Dedifferentiated amniotic fluid mesenchymal stem cell (primary cell): ENCODE measurements around the gene GRM5.
"Not testable (repeated sequence)": the region's sequence is repeated elsewhere in the genome, so short reads cannot be mapped to it uniquely, and the experiment has no call there.

Experiments used
- DNase-seq: peaks from one replicate; pipeline ENCODE4 v3.0.0-alpha.2; 2016; ENCODE audit errors: extremely low spot score

The GRM5 gene

GRCh38 chr11:88495836-88496235 is 569.9 kb downstream of the GRM5 start:
- DNase-seq = no peak

- no peak for DNase-seq
Observed at GRCh38 chr11:88494848-88495247, 570.9 kb downstream of the GRM5 start.

DNA sequence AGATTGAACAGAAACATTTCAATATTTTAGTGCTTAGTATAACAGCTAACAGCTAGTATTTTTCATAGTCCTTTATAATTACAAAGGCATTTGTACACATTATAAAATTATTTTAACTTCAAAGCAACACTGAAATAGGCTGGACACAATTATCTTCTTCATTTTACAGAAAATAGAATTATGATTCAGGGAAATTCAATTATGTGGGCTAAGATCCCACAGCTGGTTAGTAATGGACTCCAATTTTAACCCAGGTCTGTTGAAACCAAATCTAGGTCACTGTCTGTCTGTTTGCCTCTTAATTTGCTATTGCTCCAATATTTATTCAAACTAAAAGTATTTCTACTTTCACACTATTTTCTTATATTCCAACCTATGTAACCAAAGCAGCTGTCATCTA is 574.1 kb downstream of the GRM5 start:
- no peak for DNase-seq

DNA sequence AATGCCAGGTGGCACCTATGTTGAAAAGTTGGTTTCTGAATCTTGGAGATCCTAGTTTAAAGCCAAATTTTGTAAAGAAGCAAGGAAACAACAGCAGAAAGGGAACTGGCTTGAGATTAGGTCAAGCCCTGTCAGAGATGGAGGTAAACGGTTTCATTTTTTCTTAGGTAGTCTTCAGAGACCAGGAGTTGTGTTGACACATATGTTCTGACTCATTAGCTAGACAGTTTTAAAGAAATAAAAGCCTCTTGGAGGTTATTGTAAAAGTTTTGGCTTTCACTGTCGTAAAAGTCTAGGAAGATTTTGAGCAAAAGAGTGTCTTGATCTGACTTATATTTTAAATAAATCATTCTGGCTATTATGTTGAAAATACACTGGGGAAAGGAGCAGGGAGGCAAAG is 576.8 kb downstream of the GRM5 start:
- no peak for DNase-seq

- DNase-seq = no peak
Observed at GRCh38 chr11:88487646-88488045, 578.1 kb downstream of the GRM5 start.

DNA sequence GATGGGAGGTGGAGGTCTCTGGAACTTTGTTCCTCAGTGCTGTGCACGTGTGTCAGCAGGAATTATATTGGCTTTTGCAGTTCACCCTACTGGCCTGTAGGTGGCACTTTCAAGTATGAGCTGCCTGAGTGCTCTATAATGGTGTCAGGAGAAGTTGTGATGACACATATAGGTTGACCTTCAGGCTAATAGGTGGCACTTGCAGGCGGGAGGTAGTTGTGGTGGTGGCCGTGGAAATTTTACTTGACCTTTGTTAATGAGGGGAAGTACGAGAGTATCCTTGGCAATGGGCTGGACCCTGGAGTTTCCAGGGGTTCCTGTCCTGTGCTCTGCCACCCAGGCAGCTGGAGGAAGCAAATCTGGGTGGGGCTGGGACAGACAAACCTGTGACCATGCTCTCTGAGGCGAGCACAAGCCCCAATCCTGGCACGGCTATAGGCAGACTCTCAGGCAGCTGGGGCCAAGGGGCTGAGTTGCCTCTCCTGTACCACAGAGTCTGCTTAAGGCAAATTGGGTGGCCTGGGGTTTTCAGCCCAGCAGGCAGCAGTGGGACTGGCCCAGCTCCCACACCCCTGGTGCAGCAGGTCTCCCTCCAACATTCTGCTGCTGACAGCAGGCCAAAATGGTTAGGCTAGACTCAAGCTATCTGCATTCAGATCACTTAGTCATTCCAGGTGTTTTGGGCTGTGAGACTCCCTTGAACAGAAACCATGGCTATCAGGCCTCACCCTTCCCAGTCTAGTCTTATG is 580.7 kb downstream of the GRM5 start:
- no peak for DNase-seq

GRCh38 chr11:88482871-88483301 is 582.9 kb downstream of the GRM5 start:
- no peak for DNase-seq

DNA sequence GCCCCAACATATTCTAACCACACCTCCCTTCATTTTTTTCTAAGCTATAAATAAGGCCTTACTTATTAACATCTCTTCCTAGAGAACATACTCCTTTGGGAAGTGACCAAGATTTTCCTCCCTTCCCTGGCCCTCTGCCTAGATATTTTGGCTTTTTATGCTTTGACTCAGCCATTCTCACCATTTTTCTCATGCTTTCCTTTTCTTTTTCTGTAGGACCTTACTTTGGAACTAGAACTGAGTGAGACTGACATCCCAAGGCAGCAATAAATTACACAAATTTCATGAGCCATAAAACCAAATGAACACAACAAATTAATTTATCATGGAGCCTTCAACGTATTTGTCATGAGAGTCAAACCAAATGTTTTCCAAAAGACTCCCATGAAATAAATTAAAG is 585.6 kb downstream of the GRM5 start:
- peak; percentile 75 for DNase-seq

- no peak for DNase-seq
Observed at GRCh38 chr11:88478136-88478815, 587.5 kb downstream of the GRM5 start.

DNA sequence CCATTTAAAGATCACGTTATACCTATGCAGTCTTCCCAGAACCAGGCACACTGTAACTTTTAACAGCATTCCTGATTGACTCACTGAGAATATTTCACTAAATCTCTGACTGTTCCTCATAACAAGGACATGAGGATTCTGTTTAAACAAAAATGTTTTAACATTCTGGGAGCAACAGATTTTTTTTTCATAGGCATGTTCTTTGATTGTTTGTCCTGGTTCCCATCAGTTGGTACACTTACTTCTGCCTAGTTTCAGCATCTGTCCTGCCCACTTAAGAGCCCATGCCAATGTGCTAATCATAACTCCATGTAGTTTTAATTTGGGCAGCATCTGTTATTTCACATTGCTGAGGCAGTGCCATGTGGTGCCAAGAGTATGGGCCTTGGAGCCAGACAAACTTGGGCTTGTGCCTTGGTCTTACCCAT is 589.8 kb downstream of the GRM5 start:
- peak; percentile 30 for DNase-seq

DNA sequence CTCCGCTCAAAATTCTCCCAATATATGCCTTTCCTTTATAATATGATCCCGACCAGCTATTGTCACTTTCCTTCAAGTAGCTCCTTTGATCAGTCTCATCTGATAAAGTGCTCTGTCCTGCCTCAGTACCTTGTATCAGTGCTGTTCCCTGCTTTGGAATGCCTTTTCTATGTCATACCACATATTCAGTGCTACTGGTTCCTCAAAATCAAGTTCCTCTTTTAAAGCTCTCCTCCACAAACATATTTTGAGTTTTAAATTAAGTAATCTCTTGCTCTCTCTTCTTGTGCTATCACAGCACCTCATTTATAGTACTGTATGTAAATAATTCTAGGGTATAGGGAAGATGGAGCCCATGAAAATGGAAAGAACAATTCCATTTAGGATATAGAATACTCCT is 591.1 kb downstream of the GRM5 start:
- no peak for DNase-seq

GRCh38 chr11:88469561-88470225 is 596.1 kb downstream of the GRM5 start:
- no peak for DNase-seq

- no peak for DNase-seq
Observed at GRCh38 chr11:88464528-88464927, 601.3 kb downstream of the GRM5 start.

DNA sequence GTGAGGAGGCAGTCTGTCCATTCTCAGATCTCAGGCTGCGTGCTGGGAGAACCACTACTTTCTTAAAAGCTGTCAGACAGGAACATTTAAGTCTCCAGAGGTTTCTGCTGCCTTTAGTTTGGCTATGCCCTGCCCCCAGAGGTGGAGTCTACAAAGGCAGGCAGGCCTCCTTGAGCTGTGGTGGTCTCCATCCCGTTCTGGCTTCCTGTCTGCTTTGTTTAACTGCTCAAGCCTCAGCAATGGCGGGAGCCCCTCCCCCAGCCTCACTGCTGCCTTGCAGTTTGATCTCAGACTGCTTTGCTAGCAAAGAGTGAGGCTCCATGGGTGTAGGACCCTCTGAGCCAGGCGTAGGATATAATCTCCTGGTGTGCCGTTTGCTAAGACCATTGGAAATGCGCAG is 602.5 kb downstream of the GRM5 start:
- DNase-seq = not testable (repeated sequence)

DNA sequence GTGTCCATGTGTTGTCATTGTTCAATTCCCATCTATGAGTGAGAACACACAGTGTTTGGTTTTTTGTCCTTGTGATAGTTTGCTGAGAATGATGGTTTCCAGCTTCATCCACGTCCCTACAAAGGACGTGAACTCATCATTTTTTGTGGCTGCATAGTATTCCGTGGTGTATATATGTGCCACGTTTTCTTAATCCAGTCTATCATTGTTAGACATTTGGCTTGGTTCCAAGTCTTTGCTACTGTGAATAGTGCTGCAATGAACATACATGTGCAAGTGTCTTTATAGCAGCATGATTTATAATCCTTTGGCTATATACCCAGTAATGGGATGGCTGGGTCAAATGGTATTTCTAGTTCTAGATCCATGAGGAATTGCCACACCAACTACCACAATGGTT is 607.7 kb downstream of the GRM5 start:
- DNase-seq = not testable (repeated sequence)

DNA sequence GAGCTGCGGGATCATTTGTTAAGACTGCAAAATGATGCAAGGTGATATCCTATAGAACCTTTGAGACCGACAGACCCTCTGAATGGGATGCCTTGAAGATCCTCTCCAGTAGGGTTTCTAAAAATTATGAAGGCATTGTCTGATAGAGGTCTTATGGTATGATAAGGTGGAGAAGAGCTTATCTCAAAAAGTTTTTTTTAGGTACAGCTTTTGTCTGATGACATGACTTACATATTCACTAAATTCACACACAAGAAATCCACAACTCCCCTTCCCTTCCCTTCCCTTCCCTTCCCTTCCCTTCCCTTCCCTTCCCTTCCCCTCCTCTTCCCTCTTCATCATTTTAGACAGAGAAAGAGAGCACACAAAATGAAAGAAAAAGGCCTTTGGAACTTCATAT is 609.8 kb downstream of the GRM5 start:
- no peak for DNase-seq

DNA sequence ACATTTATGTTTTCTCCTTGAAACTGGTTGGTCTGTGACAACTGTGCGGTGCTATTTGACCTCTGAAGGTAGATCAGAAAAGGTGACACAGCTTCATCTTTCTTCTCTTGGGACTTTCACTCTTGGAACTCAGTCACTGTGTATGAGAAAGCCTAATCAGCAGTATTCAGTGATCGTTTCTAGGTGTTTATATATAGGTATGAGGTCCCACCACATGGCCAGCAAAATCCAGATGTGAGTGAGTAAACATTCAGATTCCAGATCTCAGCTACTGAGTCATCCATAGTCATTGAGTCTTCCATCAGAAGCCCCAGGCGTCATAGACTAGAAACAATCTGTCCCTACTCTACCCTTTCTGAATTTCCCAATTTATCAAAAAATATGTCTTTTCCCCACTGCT is 610.9 kb downstream of the GRM5 start:
- no peak for DNase-seq
